NCI-H460 (cell line): ENCODE results near the gene MAMDC2. TPM values are rescaled to one million over a fixed set of nuclear protein-coding genes. Genes with fewer than 3 reads are reported as not detected.

ENCODE experiments used
- DNase-seq: peaks from one replicate; pipeline ENCODE4 v3.0.0-alpha.2; 2016; ENCODE audit warnings: low read depth; ENCODE audit errors: extremely low read depth
- total RNA-seq: library from RNA; depleted of rRNA; stranded (reverse); fragments of >200 nt; shearing (Covaris generic); gene quantifications from 2 replicates; pipeline ENCODE4 v1.2.3, GENCODE V29; 2014

MAMDC2 gene
- total RNA-seq, 1 experiment from 2014 or later, result not detected

- DNase-seq, result no peak
These were observed 17.3 kb downstream of the MAMDC2 start for GRCh38 chr9:70060883-70061507.

GRCh38 chr9:70061776-70062175 lies 18.1 kb downstream of the MAMDC2 start:
- DNase-seq, result no peak

DNA sequence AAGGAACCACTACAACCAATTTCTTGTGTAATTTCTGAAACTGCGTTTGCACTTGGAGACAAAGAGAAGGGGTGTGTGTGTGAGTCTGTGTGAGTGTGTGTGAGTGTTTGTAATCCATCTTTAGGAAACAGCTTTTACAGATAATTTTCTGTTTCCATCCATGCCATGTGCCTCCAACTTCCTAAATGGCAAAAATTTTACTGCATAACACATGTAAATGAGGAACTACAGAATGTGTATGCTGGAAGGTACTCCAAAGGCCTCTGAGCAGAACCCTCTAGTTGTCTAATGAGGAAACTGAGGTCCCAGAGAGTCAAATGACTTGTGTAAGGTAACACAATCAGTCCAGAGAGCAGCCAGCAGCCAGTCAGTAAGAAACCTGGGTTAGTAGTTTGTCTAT lies 20.8 kb downstream of the MAMDC2 start:
- DNase-seq, result no peak

DNA sequence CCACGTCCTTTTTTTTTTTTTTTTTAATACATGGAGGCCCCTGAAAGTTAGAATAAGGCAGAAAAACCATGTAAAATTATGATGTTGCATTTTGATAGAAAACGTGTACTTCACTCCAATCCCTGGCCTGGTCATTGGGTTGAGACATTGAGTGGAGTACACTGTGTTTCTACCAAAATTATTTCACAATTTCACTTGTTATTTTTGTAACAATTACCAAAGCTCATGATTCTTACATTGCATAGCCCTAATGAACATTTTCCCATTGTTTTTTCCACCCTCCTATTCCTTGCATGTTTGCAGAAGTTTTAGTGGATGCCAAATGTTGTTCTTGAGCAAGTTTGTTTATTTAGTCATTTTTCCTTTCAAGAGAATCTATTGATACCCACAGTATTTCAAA lies 21.9 kb downstream of the MAMDC2 start:
- DNase-seq, result no peak

- no peak for DNase-seq
These were observed 22.8 kb downstream of the MAMDC2 start for GRCh38 chr9:70066418-70066817.

DNA sequence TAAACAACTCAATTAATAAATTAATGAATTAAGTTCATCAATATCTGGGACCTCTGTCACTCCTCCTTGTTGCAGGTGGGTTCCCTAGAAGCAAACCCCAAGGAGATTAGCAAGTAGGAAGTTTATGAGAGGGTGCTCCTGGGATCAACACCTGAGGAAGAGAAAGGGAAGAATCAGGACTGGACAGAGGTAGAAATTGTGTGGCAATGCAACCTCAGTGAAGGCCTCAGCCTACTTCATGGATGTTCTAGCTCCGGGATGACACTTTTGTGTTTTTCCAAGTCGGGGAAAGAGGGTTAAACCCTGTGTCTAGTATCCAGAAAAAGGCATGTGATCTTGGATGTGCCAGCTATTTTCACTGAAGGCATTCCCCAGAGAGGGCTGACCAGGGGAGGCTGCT lies 23.2 kb downstream of the MAMDC2 start:
- no peak for DNase-seq

DNA sequence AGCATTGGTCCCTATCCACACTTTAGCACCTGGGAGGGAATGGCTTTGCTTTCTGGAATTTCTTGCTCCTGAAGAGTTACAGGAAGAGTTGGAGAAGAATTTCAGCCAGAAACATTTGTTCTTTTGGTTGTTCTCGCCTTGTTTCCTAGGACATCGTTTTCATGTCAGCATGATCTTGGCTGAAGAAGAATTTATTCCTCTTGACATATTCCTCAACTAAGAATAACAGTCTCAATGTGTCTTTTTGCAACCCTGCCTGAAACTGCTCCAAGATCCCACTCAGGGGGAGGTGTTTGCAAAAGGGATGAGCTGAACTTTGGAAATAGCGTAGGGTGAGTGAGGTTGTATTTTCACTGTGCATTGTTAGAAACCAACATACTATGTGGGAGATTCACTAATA lies 26.1 kb downstream of the MAMDC2 start:
- no peak for DNase-seq

DNA sequence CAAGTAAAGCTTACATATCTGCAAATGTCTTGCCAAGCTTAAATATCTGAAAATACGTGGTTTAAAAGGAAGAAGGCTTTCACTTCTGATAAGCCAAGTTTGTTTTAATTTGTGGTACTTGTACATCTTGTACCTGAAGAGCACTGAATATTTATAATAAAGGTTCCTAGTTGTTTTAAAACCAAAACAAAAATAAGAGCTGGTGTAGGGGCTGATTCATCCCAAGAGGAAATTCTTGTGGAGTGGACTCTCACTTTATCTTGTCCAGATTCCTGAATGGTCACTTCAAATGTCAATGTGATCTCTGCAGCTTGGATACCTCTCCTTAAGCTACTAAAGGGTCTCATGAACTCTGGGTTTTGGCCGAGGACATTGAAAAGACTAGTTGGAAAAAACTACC lies 29.5 kb downstream of the MAMDC2 start:
- DNase-seq, result no peak

DNA sequence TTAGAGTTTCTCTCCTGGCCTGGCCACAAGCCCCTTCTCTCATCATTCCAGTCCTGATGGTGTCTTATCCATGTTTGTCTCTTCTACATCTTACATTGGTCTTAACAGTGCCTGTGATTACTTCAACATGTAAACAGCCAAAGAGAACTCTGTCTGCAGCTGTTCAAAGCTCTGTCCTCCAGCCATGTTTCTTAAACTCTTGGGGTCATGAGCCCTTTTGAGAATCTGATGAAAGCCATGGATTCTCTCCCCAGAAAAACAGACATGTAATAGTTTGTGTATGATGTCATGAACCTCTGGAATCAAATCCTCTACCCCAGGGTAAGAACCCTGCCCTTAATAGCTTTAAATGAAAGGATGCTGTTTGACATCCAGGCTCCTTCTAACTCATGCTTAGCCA lies 30.1 kb downstream of the MAMDC2 start:
- DNase-seq, result no peak

DNA sequence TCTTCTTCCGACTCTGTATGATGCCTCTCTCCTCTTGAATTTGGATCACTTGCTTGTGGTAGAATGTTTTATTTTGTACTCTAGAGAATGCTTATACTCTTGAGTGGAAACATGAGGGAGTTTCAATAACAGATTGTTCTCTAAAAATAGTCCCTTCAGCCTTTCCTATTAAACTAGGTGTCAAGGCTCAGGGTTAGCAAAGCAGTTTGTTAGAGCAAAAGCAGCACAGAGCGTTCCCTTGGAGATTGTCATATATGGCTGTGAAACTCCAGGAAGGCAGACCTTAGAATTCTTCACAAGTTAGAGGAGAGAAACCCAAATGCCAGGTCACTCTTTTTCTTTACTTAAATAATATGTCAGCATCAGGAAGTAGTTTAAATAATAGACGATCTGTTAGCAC lies 33.0 kb downstream of the MAMDC2 start:
- DNase-seq, result no peak

DNA sequence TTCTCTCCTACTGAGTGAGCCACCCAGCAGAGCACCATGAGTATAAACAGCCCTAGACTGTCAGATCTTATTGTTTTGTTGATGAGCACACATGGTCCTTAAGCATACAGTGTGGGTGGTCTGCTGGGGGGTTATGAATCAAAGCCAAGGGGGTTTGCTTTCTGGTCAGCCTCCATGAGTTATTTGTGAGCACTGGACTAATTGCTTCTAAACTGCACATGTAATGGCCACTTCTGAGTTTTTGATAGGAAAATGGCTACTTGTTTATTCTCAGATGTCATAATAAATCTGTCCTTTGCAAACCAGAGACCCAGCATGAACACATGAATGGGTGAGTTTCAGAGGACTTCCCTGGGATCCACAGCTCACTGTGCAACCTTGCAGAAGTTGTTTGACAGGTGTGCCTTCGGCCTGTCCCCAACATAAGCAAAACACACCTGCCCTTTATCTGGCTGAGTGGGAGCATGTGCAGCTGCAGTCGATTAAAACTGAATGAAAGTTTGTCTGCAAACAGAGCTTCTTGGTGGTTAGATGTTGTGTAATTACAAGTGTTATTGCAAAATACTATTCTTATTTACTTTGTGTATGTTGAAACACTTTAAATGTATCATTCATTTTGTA lies 35.9 kb downstream of the MAMDC2 start:
- DNase-seq, result no peak

GRCh38 chr9:70080481-70081119 lies 37.0 kb downstream of the MAMDC2 start:
- no peak for DNase-seq

- no peak for DNase-seq
These were observed 37.5 kb downstream of the MAMDC2 start for GRCh38 chr9:70081120-70081495.

GRCh38 chr9:70083429-70083828 lies 39.8 kb downstream of the MAMDC2 start:
- DNase-seq, result no peak

DNA sequence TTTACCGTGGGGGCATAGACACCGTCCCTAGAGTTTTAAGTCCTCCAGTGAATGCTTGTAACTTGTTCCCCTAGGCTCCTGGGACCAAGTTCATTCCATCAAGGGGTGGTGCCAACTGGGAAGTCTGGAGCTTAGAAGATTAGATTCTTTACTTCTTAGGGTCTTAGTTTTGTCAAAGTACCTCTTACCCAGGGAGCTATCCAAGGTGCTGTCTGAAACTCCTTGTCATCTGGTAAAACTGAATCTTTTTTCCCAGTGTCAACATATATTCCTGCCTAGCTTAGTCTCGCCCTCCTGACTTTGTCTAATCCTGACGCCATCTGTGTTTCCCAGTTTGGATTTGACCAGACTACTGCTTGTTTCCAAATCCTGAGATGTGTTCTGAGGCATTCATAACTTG lies 41.6 kb downstream of the MAMDC2 start:
- DNase-seq, result peak; percentile 8

DNA sequence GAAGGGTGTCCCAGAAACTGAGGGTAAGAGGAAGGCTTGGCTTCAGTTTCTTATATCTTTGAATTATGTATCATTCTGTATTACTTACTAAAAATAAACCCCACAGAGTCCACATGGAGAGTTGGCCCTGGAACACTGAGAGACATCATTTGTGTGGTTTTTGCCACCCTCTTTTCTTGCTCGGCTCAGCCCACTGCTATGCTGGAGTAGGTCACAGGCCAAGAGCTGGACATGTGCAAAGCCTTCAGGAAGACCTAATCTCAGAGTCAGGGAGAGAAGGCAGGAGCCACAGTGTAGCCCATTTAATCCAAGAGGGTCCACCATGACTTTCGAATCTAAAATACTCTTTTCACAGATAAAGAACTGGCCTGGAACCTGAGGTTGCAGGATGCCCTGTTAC lies 47.5 kb downstream of the MAMDC2 start:
- DNase-seq, result no peak

DNA sequence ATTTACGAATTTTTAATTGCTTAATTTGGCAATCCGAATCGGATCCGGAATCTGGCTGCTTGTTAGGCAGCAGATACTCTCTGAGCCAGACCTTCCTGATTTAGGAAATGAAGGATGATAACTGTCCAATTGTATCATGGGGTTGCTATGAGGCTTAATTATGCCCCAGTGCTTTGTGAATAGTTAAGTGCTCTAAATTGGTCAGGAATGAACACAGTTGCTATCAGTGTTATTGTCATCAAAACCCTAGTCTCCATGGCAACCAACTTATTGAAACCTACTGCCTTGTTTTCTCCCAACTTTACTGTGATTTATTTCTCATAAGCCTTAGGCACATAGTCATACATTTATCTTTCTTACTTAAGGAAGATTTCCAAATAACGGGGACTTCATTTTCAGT lies 47.9 kb downstream of the MAMDC2 start:
- no peak for DNase-seq

GRCh38 chr9:70092190-70092589 lies 48.5 kb downstream of the MAMDC2 start:
- no peak for DNase-seq

- DNase-seq, result no peak
These were observed 49.4 kb downstream of the MAMDC2 start for GRCh38 chr9:70093095-70093494.

- no peak for DNase-seq
These were observed 50.3 kb downstream of the MAMDC2 start for GRCh38 chr9:70093944-70094343.

- DNase-seq, result no peak
These were observed 51.1 kb downstream of the MAMDC2 start for GRCh38 chr9:70094747-70095146.

DNA sequence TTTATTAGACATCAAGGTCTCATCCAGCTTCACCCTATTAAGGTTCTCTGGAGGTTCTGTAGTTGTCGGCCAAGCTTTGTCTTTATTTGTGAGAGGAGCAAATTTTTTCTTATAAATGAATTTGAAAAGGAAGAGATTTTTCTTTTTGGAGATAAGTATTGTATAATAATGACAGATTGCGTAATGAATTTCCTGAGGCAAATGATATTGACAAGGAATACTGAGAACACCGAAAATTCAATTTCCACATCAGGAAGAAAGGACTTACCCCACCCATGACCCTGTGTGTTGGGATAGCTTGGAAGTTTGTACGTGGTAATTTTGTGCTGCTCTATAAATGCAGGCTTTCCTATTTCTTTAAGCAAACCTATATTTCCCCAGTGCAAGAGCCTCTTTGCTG lies 53.5 kb downstream of the MAMDC2 start:
- no peak for DNase-seq
